Uterus (tissue), 2 donors: ENCODE measurements around the gene ZNF689.

Source experiments
- POLR2A ChIP-seq, 2 donors: fragments of 450-650 bp; IDR thresholded peaks; one replicate each; pipeline ENCODE4 v1.6.1; 2016; ENCODE audit warnings: antibody characterized with exemption in 2 of 2, mild to moderate bottlenecking in 1 of 2, moderate library complexity in 1 of 2
- TF ChIP-seq, protein P1 (sequence below), 4 experiments: fragments of 200-600 bp in 2 of 4; fragments of 450-650 bp in 2 of 4; sonication (generic) in 2 of 4; IDR thresholded peaks; one replicate each; pipeline ENCODE4 v1.5.1; 2016 to 2019; ENCODE audit warnings: antibody characterized with exemption in 4 of 4, mild to moderate bottlenecking in 2 of 4, moderate library complexity in 1 of 4

DNA sequence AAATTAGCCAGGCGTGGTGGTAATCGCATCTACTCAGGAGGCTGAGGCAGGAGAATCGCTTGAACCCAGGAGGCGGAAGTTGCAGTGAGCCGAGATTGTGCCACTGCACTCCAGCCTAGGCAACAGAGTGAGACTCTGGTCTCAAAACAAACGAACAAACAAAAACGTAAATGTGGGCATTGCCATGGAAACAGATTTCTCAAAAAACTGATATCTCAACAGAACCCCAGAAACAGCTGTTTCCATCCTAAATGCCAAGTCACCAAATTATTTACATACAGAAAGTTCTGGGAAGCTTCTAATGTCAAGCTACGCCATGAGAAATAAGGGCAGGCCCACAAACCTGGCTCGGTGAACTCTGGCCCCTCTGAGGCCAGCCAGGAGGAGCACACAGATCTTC lies 16.0 kb upstream of the ZNF689 start:
- TF ChIP-seq, protein P1, sequence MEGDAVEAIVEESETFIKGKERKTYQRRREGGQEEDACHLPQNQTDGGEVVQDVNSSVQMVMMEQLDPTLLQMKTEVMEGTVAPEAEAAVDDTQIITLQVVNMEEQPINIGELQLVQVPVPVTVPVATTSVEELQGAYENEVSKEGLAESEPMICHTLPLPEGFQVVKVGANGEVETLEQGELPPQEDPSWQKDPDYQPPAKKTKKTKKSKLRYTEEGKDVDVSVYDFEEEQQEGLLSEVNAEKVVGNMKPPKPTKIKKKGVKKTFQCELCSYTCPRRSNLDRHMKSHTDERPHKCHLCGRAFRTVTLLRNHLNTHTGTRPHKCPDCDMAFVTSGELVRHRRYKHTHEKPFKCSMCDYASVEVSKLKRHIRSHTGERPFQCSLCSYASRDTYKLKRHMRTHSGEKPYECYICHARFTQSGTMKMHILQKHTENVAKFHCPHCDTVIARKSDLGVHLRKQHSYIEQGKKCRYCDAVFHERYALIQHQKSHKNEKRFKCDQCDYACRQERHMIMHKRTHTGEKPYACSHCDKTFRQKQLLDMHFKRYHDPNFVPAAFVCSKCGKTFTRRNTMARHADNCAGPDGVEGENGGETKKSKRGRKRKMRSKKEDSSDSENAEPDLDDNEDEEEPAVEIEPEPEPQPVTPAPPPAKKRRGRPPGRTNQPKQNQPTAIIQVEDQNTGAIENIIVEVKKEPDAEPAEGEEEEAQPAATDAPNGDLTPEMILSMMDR (IDR thresholded peaks at IDR 0.05): no peak
- no peak for TF ChIP-seq POLR2A (IDR thresholded peaks at IDR 0.05)
